ENCODE measurements around the gene GCHFR. TPM values are rescaled to one million over a fixed set of nuclear protein-coding genes. Genes with fewer than 3 reads are reported as not detected.

GCHFR gene
- 29.5 and 30.6 TPM in 2 replicates for total RNA-seq

DNA sequence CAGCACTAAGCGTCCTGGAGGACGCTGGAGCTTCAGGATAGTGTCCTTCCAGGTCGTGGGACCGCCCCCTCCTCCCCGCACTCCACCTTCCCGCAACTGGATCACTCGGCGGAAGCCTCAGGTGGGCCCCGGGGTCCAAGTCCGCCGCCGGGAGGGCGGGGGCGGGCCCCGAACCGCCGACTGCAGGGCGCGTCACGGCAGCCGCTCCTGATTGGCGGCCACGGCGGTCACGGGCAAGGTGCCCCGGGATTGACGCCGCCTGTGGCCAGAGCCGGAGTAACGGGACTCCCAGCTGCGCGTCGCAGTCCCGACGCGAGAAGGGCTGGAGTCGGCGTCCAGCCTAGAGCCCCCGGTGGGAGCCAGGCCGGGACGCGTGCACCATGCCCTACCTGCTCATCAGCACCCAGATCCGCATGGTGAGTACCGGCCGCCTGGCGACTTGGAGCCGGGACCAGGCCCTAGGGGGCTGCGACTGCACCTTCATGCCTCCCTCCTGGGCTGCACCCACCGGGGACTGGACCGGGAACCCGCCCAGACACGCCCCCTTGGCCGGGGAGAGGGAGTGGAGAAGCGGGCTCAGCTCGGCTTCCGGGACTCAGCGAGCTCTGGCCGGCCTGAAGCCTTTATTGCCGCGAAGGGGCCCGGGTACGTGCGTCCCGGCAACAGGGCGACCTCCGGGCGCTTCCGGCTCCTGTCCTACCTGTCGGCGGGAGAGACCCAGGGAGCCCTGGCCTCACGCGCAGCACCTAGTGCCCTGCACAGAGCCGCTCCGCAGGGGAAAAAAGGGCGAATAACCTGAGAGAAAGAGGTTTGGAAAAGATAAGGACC, at the start of gene GCHFR:
TSS of gene GCHFR (plus strand) at position 268 of the 828 bp plus-strand sequence. CDS start at position 381, 113 bp downstream.
- peak; percentile 79 for DNase-seq

GRCh38 chr15:40714144-40714543, 49.7 kb upstream of the GCHFR start:
- DNase-seq, result no peak

DNA sequence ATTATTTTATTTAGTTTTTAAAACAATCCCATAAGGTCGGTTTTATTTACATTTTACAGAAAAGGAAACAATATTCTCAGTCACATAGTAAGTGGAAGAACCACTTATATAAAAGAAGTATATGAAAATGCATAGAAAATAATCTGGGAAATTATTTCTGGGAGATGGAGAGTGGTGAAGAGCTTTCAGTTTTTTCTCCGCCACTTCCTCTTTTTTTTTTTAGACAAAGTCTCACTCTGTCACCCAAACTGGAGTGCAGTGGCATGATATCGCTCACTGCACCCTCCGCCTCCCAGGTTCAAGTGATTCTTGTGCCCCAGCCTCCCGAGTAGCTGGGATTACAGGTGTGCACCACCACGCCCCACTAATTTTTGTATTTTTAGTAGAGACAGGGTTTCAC, 47.7 kb upstream of the GCHFR start:
- no peak for DNase-seq

DNA sequence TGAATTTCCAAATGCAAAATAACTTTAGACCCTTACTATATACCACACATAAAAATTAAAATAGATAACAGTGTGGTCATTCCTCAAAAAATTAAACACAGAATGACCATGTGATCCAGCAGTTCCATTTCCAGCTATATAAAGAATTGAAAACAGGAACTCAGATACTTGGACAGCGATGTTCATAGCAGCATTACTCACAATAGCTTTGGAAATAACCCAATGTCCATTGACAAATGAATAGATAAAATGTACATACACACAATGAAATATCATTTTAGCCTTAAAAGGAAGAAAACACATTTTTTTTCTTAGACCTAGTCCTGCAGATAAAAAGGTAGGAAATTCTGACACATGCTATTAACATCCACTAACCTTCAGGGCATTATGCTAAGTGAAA, 42.2 kb upstream of the GCHFR start:
- DNase-seq, result peak; percentile 80

DNA sequence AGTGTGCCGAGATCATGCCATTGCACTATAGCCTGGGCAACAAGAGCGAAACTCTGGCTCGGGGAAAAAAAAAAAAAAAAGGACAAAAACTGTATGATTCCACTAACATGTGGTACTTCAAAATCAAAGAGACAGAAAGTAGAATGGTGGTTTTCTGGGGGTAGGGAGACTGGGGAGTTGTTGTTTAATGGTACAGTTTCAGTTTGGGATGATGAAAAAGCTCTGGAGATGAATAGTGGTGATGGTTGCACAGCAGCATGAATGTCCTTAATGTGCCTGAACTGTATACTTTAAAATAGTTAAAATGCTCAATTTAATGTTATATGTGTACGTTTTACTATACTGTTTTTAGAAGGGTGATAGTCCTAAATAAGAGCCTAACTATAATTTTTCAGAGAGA, 41.5 kb upstream of the GCHFR start:
- no peak for DNase-seq

- DNase-seq, result no peak
Measured at GRCh38 chr15:40722934-40723333, 40.9 kb upstream of the GCHFR start.

GRCh38 chr15:40723919-40724318, 39.9 kb upstream of the GCHFR start:
- no peak for DNase-seq

DNA sequence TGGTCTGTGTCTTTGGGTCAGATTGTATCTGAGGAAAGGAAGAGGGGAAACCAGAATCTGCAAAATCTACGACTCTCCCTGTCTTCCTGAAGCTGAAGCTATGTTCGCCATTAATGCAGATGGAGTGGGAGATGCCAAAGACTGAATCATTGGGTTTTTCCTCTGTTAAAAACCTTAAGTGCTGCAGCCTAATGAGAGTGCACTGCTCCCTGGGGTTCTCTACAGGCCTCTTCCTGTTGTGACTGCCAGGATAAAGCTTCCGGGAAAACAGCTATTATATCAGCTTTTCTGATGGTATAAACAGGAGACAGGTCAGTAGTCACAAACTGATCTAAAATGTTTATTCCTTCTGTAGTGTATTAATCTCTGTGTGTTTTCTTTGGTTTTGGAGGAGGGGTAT, 32.8 kb upstream of the GCHFR start:
- peak; percentile 75 for DNase-seq

DNA sequence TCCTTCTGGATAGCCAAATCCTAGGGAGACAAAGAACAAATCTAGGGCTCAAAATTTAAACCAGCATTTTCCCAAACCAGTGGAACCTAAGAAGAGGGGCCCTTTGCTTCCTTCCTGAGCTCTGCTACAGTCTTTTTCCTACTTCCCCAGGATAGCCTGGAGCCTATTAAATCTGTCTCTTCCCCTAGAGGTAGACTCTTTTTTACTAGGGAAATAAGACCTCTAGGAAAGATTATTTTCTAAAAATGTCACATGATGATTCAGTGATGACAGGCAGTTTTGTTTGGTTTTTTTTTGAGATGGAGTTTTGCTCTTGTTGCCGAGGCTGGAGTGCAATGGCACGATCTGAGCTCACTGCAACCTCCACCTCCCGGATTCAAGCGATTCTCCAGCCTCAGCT, 27.3 kb upstream of the GCHFR start:
- DNase-seq, result no peak

DNA sequence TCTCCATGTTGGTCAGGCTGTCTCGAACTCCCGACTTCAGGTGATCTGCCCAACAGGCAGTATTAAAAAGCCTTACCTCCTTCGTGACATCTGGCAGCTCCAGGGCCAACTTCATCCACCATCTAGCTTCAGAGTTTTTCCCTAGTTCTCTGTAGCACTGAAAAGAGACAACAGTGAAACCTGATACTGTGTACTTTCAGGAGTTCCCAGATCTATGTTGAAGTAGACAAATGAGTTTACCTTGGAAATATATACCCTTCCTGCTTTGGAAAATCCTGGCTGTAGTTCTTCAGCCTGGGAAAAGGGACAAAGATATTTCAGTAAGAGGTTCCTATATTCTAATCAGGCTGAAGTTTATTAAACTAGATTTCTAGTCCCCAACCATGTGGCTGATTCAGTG, 26.8 kb upstream of the GCHFR start:
- DNase-seq, result no peak

GRCh38 chr15:40739047-40739446, 24.8 kb upstream of the GCHFR start:
- DNase-seq, result no peak

- peak; percentile 41 for DNase-seq
Measured at GRCh38 chr15:40739854-40740253, 24.0 kb upstream of the GCHFR start.

- no peak for DNase-seq
Measured at GRCh38 chr15:40743485-40743901, 20.4 kb upstream of the GCHFR start.

- DNase-seq, result no peak
Measured at GRCh38 chr15:40743921-40744814, 19.7 kb upstream of the GCHFR start.

- no peak for DNase-seq
Measured at GRCh38 chr15:40744815-40745152, 19.1 kb upstream of the GCHFR start.

DNA sequence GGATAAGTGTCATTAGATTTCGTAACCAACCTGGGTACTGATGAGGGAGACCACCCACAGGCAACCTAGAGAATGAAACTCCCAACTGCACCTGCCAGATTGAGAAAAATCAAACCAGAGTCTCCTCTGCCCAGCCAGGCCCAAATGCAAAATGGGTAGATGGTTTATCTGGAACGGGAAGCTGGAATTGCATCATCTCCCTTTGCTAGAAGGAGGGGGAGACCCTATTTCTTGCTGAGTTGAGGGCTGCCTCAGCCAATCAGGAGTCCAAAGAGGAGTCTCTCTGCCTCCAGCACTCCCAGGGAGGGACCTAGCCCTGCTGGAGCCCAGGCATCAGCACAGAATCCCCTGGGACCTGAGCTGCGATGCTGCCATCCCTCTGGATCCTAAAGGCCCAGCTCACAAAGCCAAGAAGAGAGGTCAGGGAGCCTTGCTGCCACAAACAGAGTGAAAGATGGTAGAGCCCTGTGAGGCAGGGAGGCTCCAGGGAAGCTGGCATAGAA, 16.9 kb upstream of the GCHFR start:
- DNase-seq, result no peak

- DNase-seq, result no peak
Measured at GRCh38 chr15:40747685-40748631, 15.9 kb upstream of the GCHFR start.

DNA sequence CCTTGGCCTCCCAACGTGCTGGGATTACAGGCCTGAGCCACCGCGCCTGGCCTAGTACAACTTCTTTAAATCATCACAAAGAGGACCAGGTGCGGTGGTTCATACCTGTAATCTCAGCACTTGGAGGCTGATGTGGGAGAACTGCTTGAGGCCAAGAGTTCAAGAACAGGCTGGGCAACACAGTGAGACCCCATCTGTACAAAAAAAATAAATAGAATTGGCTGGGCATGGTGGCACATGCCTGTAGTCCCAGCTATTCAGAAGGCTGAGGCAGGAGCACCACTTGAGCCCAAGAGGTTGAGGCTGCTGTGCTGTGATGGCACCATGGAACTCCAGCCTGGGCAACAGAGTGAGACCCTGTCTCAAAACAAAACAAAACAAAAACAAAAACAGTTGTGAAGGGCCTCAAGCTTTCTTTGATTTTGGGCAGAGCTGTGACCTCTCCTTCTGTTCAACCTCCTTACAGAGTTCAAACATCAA, 14.7 kb upstream of the GCHFR start:
- no peak for DNase-seq

- DNase-seq, result no peak
Measured at GRCh38 chr15:40750885-40751284, 13.0 kb upstream of the GCHFR start.

DNA sequence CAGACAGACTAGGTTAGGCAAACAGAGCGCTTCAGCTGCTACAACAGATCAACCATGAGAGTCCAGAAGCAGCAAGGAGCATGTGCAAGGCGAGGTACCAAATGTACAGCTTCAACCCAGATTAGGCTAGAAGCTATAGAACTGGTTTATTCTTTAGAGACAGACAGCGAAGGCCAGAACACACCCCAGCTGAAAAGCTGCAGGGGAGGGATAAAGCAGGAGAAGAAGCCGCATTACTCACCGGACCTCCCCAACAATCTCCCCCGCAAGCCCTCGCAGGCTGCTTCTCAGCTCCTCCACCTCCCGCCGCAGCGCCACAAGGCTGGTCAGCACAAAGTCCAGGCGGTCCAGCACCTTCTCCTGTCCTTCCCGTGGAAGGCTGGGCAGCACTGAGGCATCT, 12.1 kb upstream of the GCHFR start:
- DNase-seq, result no peak

DNA sequence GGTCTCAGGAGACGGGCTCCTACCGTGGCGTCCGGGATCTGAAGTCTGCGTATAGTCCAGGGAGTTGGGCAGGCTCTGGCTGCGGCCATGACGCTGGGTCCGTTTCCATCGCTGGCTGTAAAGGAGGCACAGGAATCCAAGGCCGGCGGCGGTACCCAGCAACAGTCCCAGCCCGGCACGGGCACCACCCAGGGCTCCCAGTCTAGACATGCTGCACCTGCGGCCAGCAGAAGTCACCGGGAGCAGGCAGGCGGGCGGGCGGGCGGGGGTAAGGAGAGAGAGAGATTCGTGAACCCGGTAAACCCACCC, 9.3 kb upstream of the GCHFR start:
- DNase-seq, result peak; percentile 54

All from dermis blood vessel endothelial cell (primary cell).